Stomach smooth muscle (tissue), 2 donors: ENCODE results near the gene RHBDD3.

ENCODE experiments used
- H3K27ac ChIP-seq: one replicate; pipeline ENCODE4 v1.7.0; 2013; ENCODE audit warnings: mild to moderate bottlenecking, low read length, inconsistent platforms
- H3K27me3 ChIP-seq, 2 donors: one replicate each; pipeline ENCODE4 v1.7.0; 2013; ENCODE audit warnings: low read length in 2 of 2; ENCODE audit not compliant: insufficient read depth in 2 of 2, control insufficient read depth in 1 of 2
- H3K36me3 ChIP-seq, 2 donors: one replicate each; pipeline ENCODE4 v1.7.0; 2013; ENCODE audit warnings: low read length in 2 of 2; ENCODE audit not compliant: control insufficient read depth in 2 of 2, insufficient read depth in 2 of 2
- H3K4me1 ChIP-seq: one replicate; pipeline ENCODE4 v1.7.0; 2013; ENCODE audit warnings: low read length; ENCODE audit not compliant: control insufficient read depth, insufficient read depth
- H3K4me3 ChIP-seq, 2 donors: one replicate each; pipeline ENCODE4 v1.7.0; 2013; ENCODE audit warnings: low read length in 2 of 2
- H3K9ac ChIP-seq, 2 donors: one replicate each; pipeline ENCODE4 v1.7.0; 2013; ENCODE audit warnings: low read length in 2 of 2, mild to moderate bottlenecking in 1 of 2
- H3K9me3 ChIP-seq, 2 donors: one replicate each; pipeline ENCODE4 v1.7.0; 2013; ENCODE audit warnings: low read length in 2 of 2; ENCODE audit not compliant: control insufficient read depth in 2 of 2
- donor health status: healthy.
- donor health status: Pancreatic carcinoma.

The RHBDD3 gene

GRCh38 chr22:29302681-29303465 is 35.1 kb upstream of the RHBDD3 start:
- H3K27me3 ChIP-seq: no peaks in the 10 kb centered on the region
- H3K4me1 ChIP-seq: peaks cover 31% of the 10 kb centered on the region
- H3K36me3 ChIP-seq: peaks cover 18 to 27% of the 10 kb centered on the region in 2 donors
- no peaks in the 10 kb centered on the region for H3K9me3 ChIP-seq
- peak overlapping the region in 1 of 2 donors; percentile 2 for H3K9ac ChIP-seq
- no peak overlapping the region for H3K4me3 ChIP-seq
- peak overlapping the region; percentile 46 for H3K27ac ChIP-seq

- H3K9ac ChIP-seq: peak overlapping the region in 1 of 2 donors; percentile 2
- peak overlapping the region; percentile 46 for H3K27ac ChIP-seq
Observed at GRCh38 chr22:29302402-29302680, 34.6 kb upstream of the RHBDD3 start.

GRCh38 chr22:29301716-29302401 is 34.1 kb upstream of the RHBDD3 start:
- Histone ChIP-seq H3K27ac (peak overlapping the region; percentile 46), H3K9ac (no peak overlapping the region)

More at GRCh38 chr22:29302402-29302680, 34.6 kb upstream of the RHBDD3 start:
- H3K27me3 ChIP-seq: no peaks in the 10 kb centered on the region
- no peaks in the 10 kb centered on the region for H3K9me3 ChIP-seq
- peaks cover 26% of the 10 kb centered on the region for H3K4me1 ChIP-seq
- peaks cover 23 to 32% of the 10 kb centered on the region in 2 donors for H3K36me3 ChIP-seq
- H3K4me3 ChIP-seq: no peak overlapping the region

GRCh38 chr22:29300807-29301601 is 33.2 kb upstream of the RHBDD3 start:
- H3K4me1 ChIP-seq: peaks cover 17% of the 10 kb centered on the region
- no peaks in the 10 kb centered on the region for H3K27me3 ChIP-seq
- H3K9me3 ChIP-seq: no peaks in the 10 kb centered on the region
- no peak overlapping the region for H3K9ac ChIP-seq
- no peak overlapping the region for H3K4me3 ChIP-seq
- H3K36me3 ChIP-seq: peaks cover 36 to 45% of the 10 kb centered on the region in 2 donors
- H3K27ac ChIP-seq: peak overlapping the region; percentile 24

More at GRCh38 chr22:29301716-29302401, 34.1 kb upstream of the RHBDD3 start:
- H3K4me1 ChIP-seq: peaks cover 24% of the 10 kb centered on the region
- no peak overlapping the region for H3K4me3 ChIP-seq
- H3K27me3 ChIP-seq: no peaks in the 10 kb centered on the region
- peaks cover 28 to 37% of the 10 kb centered on the region in 2 donors for H3K36me3 ChIP-seq
- no peaks in the 10 kb centered on the region for H3K9me3 ChIP-seq

GRCh38 chr22:29300467-29300806 is 32.7 kb upstream of the RHBDD3 start:
- Histone ChIP-seq H3K36me3 (peaks cover 42 to 48% of the 10 kb centered on the region in 2 donors), H3K27ac (no peak overlapping the region), H3K4me1 (peaks cover 15% of the 10 kb centered on the region), H3K9ac (no peak overlapping the region), H3K9me3 (no peaks in the 10 kb centered on the region), H3K27me3 (no peaks in the 10 kb centered on the region), H3K4me3 (no peak overlapping the region)

- H3K4me1 ChIP-seq: peaks cover 15% of the 10 kb centered on the region
- no peaks in the 10 kb centered on the region for H3K27me3 ChIP-seq
- peaks cover 49 to 53% of the 10 kb centered on the region in 2 donors for H3K36me3 ChIP-seq
- no peaks in the 10 kb centered on the region for H3K9me3 ChIP-seq
- no peak overlapping the region for H3K4me3 ChIP-seq
- no peak overlapping the region for H3K9ac ChIP-seq
- no peak overlapping the region for H3K27ac ChIP-seq
Observed at GRCh38 chr22:29299136-29299900, 31.5 kb upstream of the RHBDD3 start.

- H3K9ac ChIP-seq: no peak overlapping the region
- no peak overlapping the region for H3K4me3 ChIP-seq
- no peaks in the 10 kb centered on the region for H3K27me3 ChIP-seq
- H3K27ac ChIP-seq: no peak overlapping the region
- H3K4me1 ChIP-seq: peaks cover 15% of the 10 kb centered on the region
- no peaks in the 10 kb centered on the region for H3K9me3 ChIP-seq
- peaks cover 54 to 59% of the 10 kb centered on the region in 2 donors for H3K36me3 ChIP-seq
Observed at GRCh38 chr22:29298641-29299040, 30.9 kb upstream of the RHBDD3 start.

- H3K27ac ChIP-seq: no peak overlapping the region
- H3K4me1 ChIP-seq: no peaks in the 10 kb centered on the region
- no peaks in the 10 kb centered on the region for H3K9me3 ChIP-seq
- no peak overlapping the region for H3K9ac ChIP-seq
- no peaks in the 10 kb centered on the region for H3K27me3 ChIP-seq
- H3K4me3 ChIP-seq: no peak overlapping the region
- H3K36me3 ChIP-seq: peaks cover 57 to 63% of the 10 kb centered on the region in 2 donors
Observed at GRCh38 chr22:29292379-29292778, 24.6 kb upstream of the RHBDD3 start.

- no peaks in the 10 kb centered on the region for H3K27me3 ChIP-seq
- H3K9ac ChIP-seq: no peak overlapping the region
- no peak overlapping the region for H3K4me3 ChIP-seq
- H3K9me3 ChIP-seq: no peaks in the 10 kb centered on the region
- peaks cover 53 to 59% of the 10 kb centered on the region in 2 donors for H3K36me3 ChIP-seq
- no peaks in the 10 kb centered on the region for H3K4me1 ChIP-seq
- no peak overlapping the region for H3K27ac ChIP-seq
Observed at GRCh38 chr22:29291215-29291614, 23.4 kb upstream of the RHBDD3 start.

GRCh38 chr22:29290061-29290460 is 22.3 kb upstream of the RHBDD3 start:
- Histone ChIP-seq H3K9me3 (no peaks in the 10 kb centered on the region), H3K4me3 (no peak overlapping the region), H3K9ac (no peak overlapping the region), H3K27ac (no peak overlapping the region), H3K27me3 (no peaks in the 10 kb centered on the region), H3K4me1 (no peaks in the 10 kb centered on the region), H3K36me3 (peaks cover 48 to 57% of the 10 kb centered on the region in 2 donors)
